Calu3 (cell line): ENCODE data around the gene TPP2. TPM values are rescaled to one million over a fixed set of nuclear protein-coding genes. Genes with fewer than 3 reads are reported as not detected.

Experiments used
- BruUV-seq: library from RNA; stranded (reverse); fragments of 400-500 nt; replicated peaks from 2 replicates; lab custom pipeline; 2021; lab: Mats Ljungman, UMichigan
- CTCF ChIA-PET: fragments of 300-600 bp; sonication (Branson Sonifier 250); formaldehyde crosslinking; loops from one replicate; lab custom pipeline; 2022; ENCODE audit warnings: antibody characterized with exemption; lab: Charles Lee
- DNase-seq: peaks from one replicate; pipeline ENCODE4 v3.0.0; 2022
- H3K27ac Mint-ChIP-seq: one replicate; pipeline ENCODE4 v1.8.0; 2022; ENCODE audit warnings: mixed read lengths; ENCODE audit not compliant: unreplicated experiment
- H3K27me3 Mint-ChIP-seq: one replicate; pipeline ENCODE4 v1.8.0; 2022; ENCODE audit warnings: mixed read lengths; ENCODE audit not compliant: unreplicated experiment
- H3K36me3 Mint-ChIP-seq: one replicate; pipeline ENCODE4 v1.8.0; 2022; ENCODE audit warnings: mild to moderate bottlenecking, moderate library complexity, mixed read lengths; ENCODE audit not compliant: insufficient read depth, unreplicated experiment
- H3K4me1 Mint-ChIP-seq: one replicate; pipeline ENCODE4 v1.8.0; 2022; ENCODE audit warnings: mild to moderate bottlenecking, low read depth, mixed read lengths; ENCODE audit not compliant: unreplicated experiment
- H3K4me3 Mint-ChIP-seq: one replicate; pipeline ENCODE4 v1.8.0; 2022; ENCODE audit warnings: mild to moderate bottlenecking, low read depth, moderate library complexity, mixed read lengths; ENCODE audit not compliant: unreplicated experiment
- H3K9me3 Mint-ChIP-seq: one replicate; pipeline ENCODE4 v1.8.0; 2022; ENCODE audit warnings: low read depth, mixed read lengths; ENCODE audit not compliant: unreplicated experiment
- CTCF ChIP-seq: fragments of 200-600 bp; IDR thresholded peaks from one replicate; pipeline ENCODE4 v1.8.0; 2022; ENCODE audit warnings: antibody characterized with exemption; ENCODE audit not compliant: unreplicated experiment
- intact Hi-C: fragments of 100-400 bp; cut with micrococcal nuclease; formaldehyde crosslinking; loops from one replicate; pipeline ENCODE4 v1.10.0; 2022; ENCODE audit not compliant: unreplicated experiment
- total RNA-seq: library from RNA; stranded (reverse); gene quantifications from 2 replicates; pipeline ENCODE4 v1.2.3, GENCODE V29; 2022

Gene TPP2
- total RNA-seq, 1 experiment from 2014 or later, result 17.3 TPM

DNA sequence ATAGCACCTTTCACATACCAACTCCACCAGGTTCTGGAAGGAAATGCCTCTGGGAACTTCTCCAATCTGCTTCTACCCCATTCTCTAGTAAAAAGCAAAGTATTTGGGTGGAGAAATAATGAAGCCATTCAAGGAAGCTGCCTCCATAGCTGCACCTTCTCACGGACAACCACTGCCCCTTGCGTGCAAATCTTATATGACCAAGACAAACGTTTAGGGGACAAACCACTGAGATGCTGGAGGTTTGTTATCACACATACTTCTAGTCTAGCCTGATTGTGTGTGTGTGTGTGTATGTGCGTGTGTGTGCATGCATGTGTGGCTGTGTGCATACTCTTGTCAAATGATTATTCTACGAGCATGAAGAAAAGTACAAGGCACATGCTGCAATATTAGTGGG lies 104.5 kb downstream of the TPP2 start:
- CTCF ChIA-PET, result no interaction called here
- BruUV-seq, result no TSS peak
- no peak for TF ChIP-seq CTCF
- intact Hi-C loops, result no loop called here
- Mint-ChIP-seq H3K9me3 (no peaks in the 10 kb centered on the region), H3K4me3 (no peak overlapping the region), H3K27me3 (no peaks in the 10 kb centered on the region), H3K4me1 (peaks cover under 1% of the 10 kb centered on the region), H3K36me3 (no peaks in the 10 kb centered on the region), H3K27ac (no peak overlapping the region)
- no peak for DNase-seq

- CTCF ChIA-PET, result no interaction called here
- H3K4me1 Mint-ChIP-seq, result peaks cover 15% of the 10 kb centered on the region
- no peak for DNase-seq
- no peak overlapping the region for H3K27ac Mint-ChIP-seq
- BruUV-seq, result no TSS peak
- no peak for TF ChIP-seq CTCF
- intact Hi-C loops, result no loop called here
- H3K9me3 Mint-ChIP-seq, result no peaks in the 10 kb centered on the region
- no peaks in the 10 kb centered on the region for H3K27me3 Mint-ChIP-seq
- no peak overlapping the region for H3K4me3 Mint-ChIP-seq
- H3K36me3 Mint-ChIP-seq, result no peaks in the 10 kb centered on the region
Observed at GRCh38 chr13:102702965-102703725, 106.4 kb downstream of the TPP2 start.

DNA sequence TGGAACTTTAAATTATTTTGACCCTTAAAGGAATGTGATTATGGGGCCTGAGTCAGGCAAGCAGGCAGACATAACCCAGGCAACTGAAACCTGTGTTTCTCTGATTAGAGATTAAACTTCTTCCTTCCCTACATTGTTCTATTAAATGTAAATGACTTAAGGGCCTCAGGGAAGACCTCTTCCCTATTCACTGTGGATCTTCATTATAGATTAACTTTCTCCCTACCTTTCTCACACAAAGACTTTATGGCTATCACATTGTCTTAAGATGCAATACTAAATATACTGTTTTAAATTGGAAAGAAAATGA lies 106.9 kb downstream of the TPP2 start:
- no peaks in the 10 kb centered on the region for H3K9me3 Mint-ChIP-seq
- TF ChIP-seq CTCF, result no peak
- intact Hi-C loops, result no loop called here
- H3K27ac Mint-ChIP-seq, result no peak overlapping the region
- CTCF ChIA-PET, result no interaction called here
- no peak overlapping the region for H3K4me3 Mint-ChIP-seq
- BruUV-seq, result no TSS peak
- no peaks in the 10 kb centered on the region for H3K36me3 Mint-ChIP-seq
- DNase-seq, result no peak
- H3K27me3 Mint-ChIP-seq, result no peaks in the 10 kb centered on the region
- peaks cover 15% of the 10 kb centered on the region for H3K4me1 Mint-ChIP-seq

DNA sequence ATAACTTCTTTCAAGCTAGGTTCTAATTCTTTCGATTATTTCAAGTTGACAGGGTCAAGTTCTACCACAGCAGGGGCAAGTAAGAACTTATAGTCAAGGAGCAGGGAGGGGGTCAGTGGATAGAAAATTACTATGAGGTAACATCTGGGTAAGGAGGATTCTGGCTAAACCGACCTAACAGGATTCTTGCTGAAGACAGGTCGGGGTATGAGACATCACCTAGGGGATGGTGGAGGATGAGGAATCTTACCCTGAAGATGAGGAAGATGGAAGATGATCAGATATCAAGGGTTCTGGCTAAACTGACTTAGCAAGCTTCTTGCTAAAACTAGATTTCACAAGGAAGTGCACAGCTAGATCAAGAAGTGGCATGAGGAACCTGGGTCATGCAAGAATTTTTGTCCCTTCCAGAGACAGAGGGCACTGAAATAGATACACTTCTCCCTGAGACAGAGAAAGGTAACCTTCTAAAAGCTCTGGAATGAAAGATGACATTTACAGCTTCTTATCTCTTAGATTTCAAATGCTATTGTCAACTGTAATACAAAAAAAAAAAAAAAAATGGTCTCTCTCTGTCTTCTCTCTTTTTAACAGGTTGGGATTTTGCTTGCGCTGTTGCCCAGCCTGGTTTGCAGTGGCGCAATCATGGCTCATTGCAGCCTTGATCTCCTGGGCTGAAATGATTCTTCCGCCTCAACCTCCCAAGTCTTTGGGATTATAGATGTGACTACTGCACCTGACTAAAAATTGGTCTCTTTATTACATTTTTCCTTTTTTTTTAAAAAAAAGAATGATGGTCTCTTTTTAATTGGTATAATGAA lies 107.7 kb downstream of the TPP2 start:
- no TSS peak for BruUV-seq
- CTCF ChIA-PET, result no interaction called here
- Mint-ChIP-seq H3K9me3 (no peaks in the 10 kb centered on the region), H3K4me1 (peaks cover 15% of the 10 kb centered on the region), H3K27me3 (no peaks in the 10 kb centered on the region), H3K36me3 (no peaks in the 10 kb centered on the region), H3K27ac (peak overlapping the region; percentile 54), H3K4me3 (no peak overlapping the region)
- no peak for TF ChIP-seq CTCF
- DNase-seq, result no peak
- intact Hi-C loops, result no loop called here
